Measurements from ENCODE around the gene EID2.

GRCh38 chr19:39500543-39500942 lies 39.4 kb downstream of the EID2 start:
- TF ChIP-seq CTCF (IDR thresholded peaks at IDR 0.05) (no peak), POLR2A (IDR thresholded peaks at IDR 0.05) (no peak)

Data from body of pancreas (tissue), 4 donors.